Right atrium auricular region (tissue), 2 donors: ENCODE data around the gene CCL19. TPM values are rescaled to one million over a fixed set of nuclear protein-coding genes. Genes with fewer than 3 reads are reported as not detected.
"Not testable (repeated sequence)": the region's sequence is repeated elsewhere in the genome, so short reads cannot be mapped to it uniquely, and the experiment has no call there.

Source experiments
- DNase-seq: peaks from one replicate; pipeline ENCODE4 v3.0.0-alpha.2; 2019; ENCODE audit warnings: low spot score
- H3K27ac ChIP-seq, 2 donors: fragments of 200-600 bp; sonication (generic); 1 replicate in 1 of 2; 2 replicates in 1 of 2; pipeline ENCODE4 v1.5.1; 2016 to 2019
- H3K27me3 ChIP-seq, 2 donors: fragments of 200-600 bp; sonication (generic); one replicate each; pipeline versions ENCODE4 v1.5.1 to v1.6.0; 2017 to 2019
- H3K36me3 ChIP-seq: fragments of 200-600 bp; sonication (generic); one replicate; pipeline ENCODE4 v1.5.1; 2016
- H3K4me1 ChIP-seq, 2 donors: fragments of 200-600 bp; sonication (generic); one replicate each; pipeline versions ENCODE4 v1.5.1 to v1.6.0; 2017 to 2019
- H3K4me3 ChIP-seq, 2 donors: fragments of 200-600 bp; sonication (generic); 1 replicate in 1 of 2; 2 replicates in 1 of 2; pipeline ENCODE4 v1.5.1; 2017 to 2019; ENCODE audit warnings: mild to moderate bottlenecking in 1 of 2, moderate library complexity in 1 of 2
- H3K9me3 ChIP-seq, 2 donors: fragments of 200-600 bp; sonication (generic); one replicate each; pipeline ENCODE4 v1.5.1; 2019
- total RNA-seq, 2 donors: library from RNA; depleted of rRNA; stranded (reverse); fragments of >200 nt; gene quantifications; one replicate each; pipeline ENCODE4 v1.1.0, GENCODE V29; 2016
- TF ChIP-seq, protein P1 (sequence below), 2 donors: fragments of 200-600 bp; sonication (generic); IDR thresholded peaks; one replicate each; pipeline ENCODE4 v1.5.1; 2019; ENCODE audit warnings: antibody characterized with exemption in 2 of 2

CCL19 gene
- under 1 TPM in 1 of 2 donors, not detected in 1; 0.63 TPM for total RNA-seq

DNA sequence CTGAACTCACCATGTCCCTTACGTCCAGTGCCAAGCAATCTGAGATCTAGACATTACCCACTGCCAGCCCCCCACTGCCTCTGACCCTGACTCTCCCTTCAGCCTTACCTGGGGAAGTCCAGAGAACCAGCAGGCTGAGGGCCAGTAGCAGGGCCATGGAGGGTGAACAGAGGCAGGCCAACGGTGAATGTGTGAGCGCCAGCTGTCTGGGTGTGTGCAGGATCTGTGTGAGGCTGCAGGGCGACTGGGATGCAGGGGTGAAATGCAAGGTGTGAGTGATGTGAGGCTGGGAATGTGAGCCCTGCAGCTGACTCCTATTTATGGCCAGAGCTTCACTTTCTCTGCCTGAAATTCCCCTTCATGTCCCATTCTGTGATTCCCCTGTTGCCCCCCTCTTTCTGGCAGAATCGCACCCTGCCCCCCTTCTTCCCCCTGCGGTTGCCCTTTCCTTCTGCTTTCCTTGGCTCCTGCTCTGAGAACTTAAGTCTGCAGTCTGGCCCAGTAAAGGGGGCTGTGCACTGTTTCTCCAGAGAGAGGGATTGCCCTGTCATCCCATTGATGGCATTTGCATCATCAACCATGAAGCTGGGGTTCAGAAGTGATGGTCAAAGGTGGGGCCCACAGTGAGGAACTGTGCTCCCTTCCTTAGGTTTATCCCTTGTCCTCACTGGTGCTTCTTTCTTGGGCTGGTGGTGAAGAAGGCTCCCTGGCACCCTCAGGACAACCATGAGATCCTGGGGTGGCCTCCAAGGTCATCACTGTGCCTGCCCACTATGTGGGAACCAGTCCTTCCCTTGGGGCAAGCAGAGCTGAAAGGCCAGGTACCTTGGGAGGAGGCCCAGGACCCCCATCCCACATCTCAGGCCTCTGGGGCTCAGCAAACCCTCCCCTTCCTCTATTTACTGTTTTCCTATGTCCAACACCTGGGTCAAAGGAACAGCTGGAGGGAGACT, at the start of gene CCL19:
TSS of gene CCL19 (minus strand) at position 294 of the 953 bp plus-strand sequence. CDS start at position 157, 137 bp downstream.
- H3K27ac ChIP-seq: no peak within 1 kb of the TSS
- TF ChIP-seq, protein P1, sequence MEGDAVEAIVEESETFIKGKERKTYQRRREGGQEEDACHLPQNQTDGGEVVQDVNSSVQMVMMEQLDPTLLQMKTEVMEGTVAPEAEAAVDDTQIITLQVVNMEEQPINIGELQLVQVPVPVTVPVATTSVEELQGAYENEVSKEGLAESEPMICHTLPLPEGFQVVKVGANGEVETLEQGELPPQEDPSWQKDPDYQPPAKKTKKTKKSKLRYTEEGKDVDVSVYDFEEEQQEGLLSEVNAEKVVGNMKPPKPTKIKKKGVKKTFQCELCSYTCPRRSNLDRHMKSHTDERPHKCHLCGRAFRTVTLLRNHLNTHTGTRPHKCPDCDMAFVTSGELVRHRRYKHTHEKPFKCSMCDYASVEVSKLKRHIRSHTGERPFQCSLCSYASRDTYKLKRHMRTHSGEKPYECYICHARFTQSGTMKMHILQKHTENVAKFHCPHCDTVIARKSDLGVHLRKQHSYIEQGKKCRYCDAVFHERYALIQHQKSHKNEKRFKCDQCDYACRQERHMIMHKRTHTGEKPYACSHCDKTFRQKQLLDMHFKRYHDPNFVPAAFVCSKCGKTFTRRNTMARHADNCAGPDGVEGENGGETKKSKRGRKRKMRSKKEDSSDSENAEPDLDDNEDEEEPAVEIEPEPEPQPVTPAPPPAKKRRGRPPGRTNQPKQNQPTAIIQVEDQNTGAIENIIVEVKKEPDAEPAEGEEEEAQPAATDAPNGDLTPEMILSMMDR (IDR thresholded peaks at IDR 0.05): no peak
- no peaks in the 10 kb centered on the region for H3K4me1 ChIP-seq
- no peaks in the 10 kb centered on the region for H3K36me3 ChIP-seq
- H3K4me3 ChIP-seq: no peak within 1 kb of the TSS
- H3K9me3 ChIP-seq: no peaks in the 10 kb centered on the region
- DNase-seq: no peak
- no peaks in the 10 kb centered on the region for H3K27me3 ChIP-seq

DNA sequence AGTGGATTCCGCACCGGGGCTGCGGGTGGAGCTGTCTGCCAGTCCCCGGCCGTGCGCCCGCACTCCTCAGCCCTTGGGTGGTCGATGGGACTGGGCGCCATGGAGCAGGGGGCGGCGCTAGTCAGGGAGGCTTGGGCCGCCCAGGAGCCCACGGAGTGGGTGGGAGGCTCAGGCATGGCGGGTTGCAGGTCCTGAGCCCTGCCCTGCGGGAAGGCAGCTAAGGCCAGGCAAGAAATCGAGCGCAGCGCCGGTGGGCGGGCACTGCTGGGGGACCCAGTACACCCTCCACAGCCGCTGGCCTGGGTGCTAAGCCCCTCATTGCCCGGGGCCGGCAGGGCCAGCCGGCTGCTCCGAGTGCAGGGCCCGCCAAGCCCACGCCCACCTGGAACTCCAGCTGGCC, 49.1 kb upstream of the CCL19 start:
- not testable (repeated sequence) for H3K4me3 ChIP-seq, DNase-seq, H3K27ac ChIP-seq, H3K36me3 ChIP-seq, H3K27me3 ChIP-seq, H3K4me1 ChIP-seq, H3K9me3 ChIP-seq

DNA sequence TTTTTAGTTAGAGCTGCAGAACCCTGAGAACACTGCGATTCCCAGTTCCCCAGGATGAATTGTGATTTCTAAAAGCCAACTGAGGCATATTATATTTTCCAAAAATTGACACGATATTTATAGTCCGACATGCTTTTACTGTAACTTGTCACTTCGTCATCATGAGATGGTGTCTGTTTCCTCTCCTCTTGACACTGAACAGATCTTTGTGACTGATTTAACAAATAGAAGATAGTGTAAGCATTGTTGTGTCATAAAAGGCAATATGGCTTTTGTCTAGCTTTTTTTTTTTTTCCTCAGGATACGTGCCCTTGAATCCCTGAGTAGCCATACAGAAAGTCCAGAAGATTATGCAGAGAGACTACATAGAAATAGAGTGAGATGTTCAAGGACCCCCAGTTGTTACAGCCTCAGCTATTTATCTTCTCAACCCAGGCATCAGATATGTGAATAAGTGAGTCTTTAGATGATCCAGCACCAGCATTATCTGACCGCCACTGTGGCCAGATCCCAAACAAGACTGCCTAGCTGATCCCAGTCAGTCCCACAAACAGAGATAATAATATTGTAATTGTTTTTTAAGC, 46.7 kb upstream of the CCL19 start:
- no peak overlapping the region for H3K27ac ChIP-seq
- no peaks in the 10 kb centered on the region for H3K27me3 ChIP-seq
- no peak for DNase-seq
- no peaks in the 10 kb centered on the region for H3K9me3 ChIP-seq
- H3K36me3 ChIP-seq: no peaks in the 10 kb centered on the region
- TF ChIP-seq, protein P1 (IDR thresholded peaks at IDR 0.05): no peak
- no peak overlapping the region for H3K4me3 ChIP-seq
- H3K4me1 ChIP-seq: no peaks in the 10 kb centered on the region

DNA sequence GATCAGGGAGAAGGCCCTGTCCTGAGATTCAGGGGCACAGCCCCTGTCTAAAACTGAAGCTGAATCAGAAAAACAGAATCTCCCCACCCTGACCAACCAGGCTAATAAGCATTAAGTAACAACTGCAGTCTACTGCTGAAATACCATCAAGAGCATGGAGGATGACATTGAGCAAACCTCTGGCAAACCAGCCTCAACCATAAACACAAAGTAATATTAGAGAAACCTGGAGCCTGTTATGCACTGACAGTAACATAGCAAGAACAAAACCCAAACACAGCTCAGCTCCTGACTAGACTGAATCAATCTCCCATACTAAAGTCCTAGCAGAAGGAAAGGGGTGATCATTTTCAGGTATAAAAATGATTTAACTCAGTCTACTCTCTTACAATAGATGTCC, 43.6 kb upstream of the CCL19 start:
- no peaks in the 10 kb centered on the region for H3K27me3 ChIP-seq
- H3K27ac ChIP-seq: no peak overlapping the region
- no peaks in the 10 kb centered on the region for H3K4me1 ChIP-seq
- H3K36me3 ChIP-seq: no peaks in the 10 kb centered on the region
- DNase-seq: no peak
- H3K4me3 ChIP-seq: no peak overlapping the region
- TF ChIP-seq, protein P1 (IDR thresholded peaks at IDR 0.05): no peak
- H3K9me3 ChIP-seq: no peaks in the 10 kb centered on the region

DNA sequence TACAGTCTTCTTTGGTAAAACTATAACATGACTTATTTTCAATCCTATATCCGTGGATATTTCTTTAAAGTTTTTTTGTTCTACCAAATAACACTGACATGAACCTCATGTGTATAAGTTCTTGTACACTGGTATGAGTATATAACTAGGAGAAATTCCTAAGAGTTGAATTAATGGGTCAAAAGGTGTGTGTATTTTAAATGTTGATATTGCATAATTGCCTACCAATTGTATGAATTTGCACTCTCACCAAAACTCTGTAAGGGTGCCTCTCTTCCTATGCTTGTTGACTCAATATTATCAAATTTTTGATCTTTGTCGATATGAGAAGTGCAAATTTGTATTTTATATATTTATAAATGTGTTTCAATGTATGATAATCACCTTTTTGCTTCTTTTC, 41.8 kb upstream of the CCL19 start:
- TF ChIP-seq, protein P1 (IDR thresholded peaks at IDR 0.05): no peak
- H3K36me3 ChIP-seq: no peaks in the 10 kb centered on the region
- no peaks in the 10 kb centered on the region for H3K27me3 ChIP-seq
- no peak for DNase-seq
- H3K9me3 ChIP-seq: no peaks in the 10 kb centered on the region
- no peak overlapping the region for H3K27ac ChIP-seq
- no peak overlapping the region for H3K4me3 ChIP-seq
- no peaks in the 10 kb centered on the region for H3K4me1 ChIP-seq

DNA sequence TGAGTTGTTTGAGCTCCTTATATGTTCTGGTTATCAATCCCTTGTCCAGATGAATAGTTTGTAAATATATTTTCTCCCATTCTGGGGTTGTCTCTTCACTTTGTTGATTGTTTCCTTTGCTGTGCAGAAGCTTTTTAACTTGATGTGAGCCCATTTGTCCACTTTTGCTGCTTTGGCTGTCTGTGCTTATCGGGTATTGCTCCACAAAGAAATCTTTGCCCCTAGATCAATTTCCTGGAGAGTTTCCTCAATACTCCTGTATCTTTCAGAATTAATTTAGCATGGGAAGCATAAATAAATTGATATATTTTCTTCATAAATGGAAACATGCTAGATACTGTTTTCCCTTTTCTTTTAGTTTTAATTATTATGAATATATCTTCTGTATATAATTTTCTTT, 41.4 kb upstream of the CCL19 start:
- Histone ChIP-seq H3K27ac (no peak overlapping the region), H3K36me3 (no peaks in the 10 kb centered on the region), H3K27me3 (no peaks in the 10 kb centered on the region), H3K4me1 (no peaks in the 10 kb centered on the region), H3K9me3 (no peaks in the 10 kb centered on the region), H3K4me3 (no peak overlapping the region)
- no peak for DNase-seq
- TF ChIP-seq, protein P1 (IDR thresholded peaks at IDR 0.05): no peak
